ENCODE data around the gene GPR18.

GPR18 gene

DNA sequence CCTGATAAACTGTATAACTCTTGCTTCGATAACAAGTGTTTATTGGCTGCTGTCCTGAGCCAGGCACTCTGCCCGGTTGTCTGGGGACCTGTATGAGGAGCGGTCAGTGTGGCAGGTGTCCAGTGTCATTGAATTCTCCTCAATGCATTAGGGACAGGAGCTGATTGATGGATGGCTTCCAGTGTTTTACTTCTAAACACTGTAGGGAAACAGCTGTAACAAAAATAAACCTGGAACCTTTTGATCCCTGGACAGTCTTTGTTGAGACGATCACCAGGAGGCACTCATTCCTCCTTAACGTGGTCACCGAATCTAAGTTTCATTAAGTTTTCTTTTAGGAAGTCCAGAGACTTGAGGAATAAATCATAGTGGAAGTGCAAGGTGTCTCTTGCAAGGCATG is 39.6 kb downstream of the GPR18 start:
- H3K27me3 ChIP-seq (ENCODE audit: insufficient read depth, poor library complexity, severe bottlenecking): no peaks in the 10 kb centered on the region
- TF ChIP-seq, protein P1, sequence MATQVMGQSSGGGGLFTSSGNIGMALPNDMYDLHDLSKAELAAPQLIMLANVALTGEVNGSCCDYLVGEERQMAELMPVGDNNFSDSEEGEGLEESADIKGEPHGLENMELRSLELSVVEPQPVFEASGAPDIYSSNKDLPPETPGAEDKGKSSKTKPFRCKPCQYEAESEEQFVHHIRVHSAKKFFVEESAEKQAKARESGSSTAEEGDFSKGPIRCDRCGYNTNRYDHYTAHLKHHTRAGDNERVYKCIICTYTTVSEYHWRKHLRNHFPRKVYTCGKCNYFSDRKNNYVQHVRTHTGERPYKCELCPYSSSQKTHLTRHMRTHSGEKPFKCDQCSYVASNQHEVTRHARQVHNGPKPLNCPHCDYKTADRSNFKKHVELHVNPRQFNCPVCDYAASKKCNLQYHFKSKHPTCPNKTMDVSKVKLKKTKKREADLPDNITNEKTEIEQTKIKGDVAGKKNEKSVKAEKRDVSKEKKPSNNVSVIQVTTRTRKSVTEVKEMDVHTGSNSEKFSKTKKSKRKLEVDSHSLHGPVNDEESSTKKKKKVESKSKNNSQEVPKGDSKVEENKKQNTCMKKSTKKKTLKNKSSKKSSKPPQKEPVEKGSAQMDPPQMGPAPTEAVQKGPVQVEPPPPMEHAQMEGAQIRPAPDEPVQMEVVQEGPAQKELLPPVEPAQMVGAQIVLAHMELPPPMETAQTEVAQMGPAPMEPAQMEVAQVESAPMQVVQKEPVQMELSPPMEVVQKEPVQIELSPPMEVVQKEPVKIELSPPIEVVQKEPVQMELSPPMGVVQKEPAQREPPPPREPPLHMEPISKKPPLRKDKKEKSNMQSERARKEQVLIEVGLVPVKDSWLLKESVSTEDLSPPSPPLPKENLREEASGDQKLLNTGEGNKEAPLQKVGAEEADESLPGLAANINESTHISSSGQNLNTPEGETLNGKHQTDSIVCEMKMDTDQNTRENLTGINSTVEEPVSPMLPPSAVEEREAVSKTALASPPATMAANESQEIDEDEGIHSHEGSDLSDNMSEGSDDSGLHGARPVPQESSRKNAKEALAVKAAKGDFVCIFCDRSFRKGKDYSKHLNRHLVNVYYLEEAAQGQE (IDR thresholded peaks at IDR 0.05; ENCODE audit: insufficient replicate concordance, low read depth): no peak
- no peak for TF ChIP-seq GABPA (IDR thresholded peaks at IDR 0.05; ENCODE audit: low read depth)
- no peak for TF ChIP-seq POLR2AphosphoS5 (IDR thresholded peaks at IDR 0.05; ENCODE audit: low read depth)
- TF ChIP-seq, protein P2, sequence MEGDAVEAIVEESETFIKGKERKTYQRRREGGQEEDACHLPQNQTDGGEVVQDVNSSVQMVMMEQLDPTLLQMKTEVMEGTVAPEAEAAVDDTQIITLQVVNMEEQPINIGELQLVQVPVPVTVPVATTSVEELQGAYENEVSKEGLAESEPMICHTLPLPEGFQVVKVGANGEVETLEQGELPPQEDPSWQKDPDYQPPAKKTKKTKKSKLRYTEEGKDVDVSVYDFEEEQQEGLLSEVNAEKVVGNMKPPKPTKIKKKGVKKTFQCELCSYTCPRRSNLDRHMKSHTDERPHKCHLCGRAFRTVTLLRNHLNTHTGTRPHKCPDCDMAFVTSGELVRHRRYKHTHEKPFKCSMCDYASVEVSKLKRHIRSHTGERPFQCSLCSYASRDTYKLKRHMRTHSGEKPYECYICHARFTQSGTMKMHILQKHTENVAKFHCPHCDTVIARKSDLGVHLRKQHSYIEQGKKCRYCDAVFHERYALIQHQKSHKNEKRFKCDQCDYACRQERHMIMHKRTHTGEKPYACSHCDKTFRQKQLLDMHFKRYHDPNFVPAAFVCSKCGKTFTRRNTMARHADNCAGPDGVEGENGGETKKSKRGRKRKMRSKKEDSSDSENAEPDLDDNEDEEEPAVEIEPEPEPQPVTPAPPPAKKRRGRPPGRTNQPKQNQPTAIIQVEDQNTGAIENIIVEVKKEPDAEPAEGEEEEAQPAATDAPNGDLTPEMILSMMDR (IDR thresholded peaks at IDR 0.05; ENCODE audit: insufficient read depth, low read length): no peak
- no peak for TF ChIP-seq SPI1 (IDR thresholded peaks at IDR 0.05; ENCODE audit: borderline replicate concordance, low read depth)
- no peak overlapping the region for H3K4me3 ChIP-seq (replicated peaks; ENCODE audit: insufficient read depth, low read length)
- H3K27ac ChIP-seq (replicated peaks): no peak overlapping the region
- no peak for DNase-seq (ENCODE audit: low read depth in 1 of 2, low spot score in 1 of 2)

GRCh38 chr13:99218126-99218525 is 40.1 kb downstream of the GPR18 start:
- TF ChIP-seq GABPA (IDR thresholded peaks at IDR 0.05; ENCODE audit: low read depth) (no peak), POLR2AphosphoS5 (IDR thresholded peaks at IDR 0.05; ENCODE audit: low read depth) (no peak)
- TF ChIP-seq, protein P1 (IDR thresholded peaks at IDR 0.05; ENCODE audit: insufficient replicate concordance, low read depth): no peak
- Histone ChIP-seq H3K27me3 (ENCODE audit: insufficient read depth, poor library complexity, severe bottlenecking) (no peaks in the 10 kb centered on the region), H3K4me3 (replicated peaks; ENCODE audit: insufficient read depth, low read length) (no peak overlapping the region), H3K27ac (replicated peaks) (no peak overlapping the region)
- DNase-seq (ENCODE audit: low read depth in 1 of 2, low spot score in 1 of 2): no peak

GRCh38 chr13:99217461-99218110 is 40.6 kb downstream of the GPR18 start:
- no peak overlapping the region for H3K27ac ChIP-seq (replicated peaks)
- TF ChIP-seq, protein P1 (IDR thresholded peaks at IDR 0.05; ENCODE audit: insufficient replicate concordance, low read depth): no peak
- TF ChIP-seq, protein P2 (IDR thresholded peaks at IDR 0.05; ENCODE audit: insufficient read depth, low read length): no peak
- TF ChIP-seq GABPA (IDR thresholded peaks at IDR 0.05; ENCODE audit: low read depth) (no peak), SPI1 (IDR thresholded peaks at IDR 0.05; ENCODE audit: borderline replicate concordance, low read depth) (no peak), POLR2AphosphoS5 (IDR thresholded peaks at IDR 0.05; ENCODE audit: low read depth) (no peak)
- no peak overlapping the region for H3K4me3 ChIP-seq (replicated peaks; ENCODE audit: insufficient read depth, low read length)
- DNase-seq (ENCODE audit: low read depth in 1 of 2, low spot score in 1 of 2): no peak
- no peaks in the 10 kb centered on the region for H3K27me3 ChIP-seq (ENCODE audit: insufficient read depth, poor library complexity, severe bottlenecking)
